Endodermal cell (in vitro differentiated cells): ENCODE results near the gene GGA3. TPM values are rescaled to one million over a fixed set of nuclear protein-coding genes. Genes with fewer than 3 reads are reported as not detected.

Experiments
- DNase-seq: peaks from one replicate; pipeline ENCODE4 v3.0.0-alpha.2; 2017
- H3K27ac ChIP-seq: 2 replicates; pipeline ENCODE4 v1.5.1; 2013; ENCODE audit warnings: mild to moderate bottlenecking, low read depth, low read length, moderate library complexity
- H3K27me3 ChIP-seq: 2 replicates; pipeline ENCODE4 v1.6.1; 2013; ENCODE audit warnings: mild to moderate bottlenecking, low read length, moderate library complexity; ENCODE audit not compliant: insufficient read depth, control insufficient read depth, poor library complexity, severe bottlenecking
- H3K36me3 ChIP-seq: 2 replicates; pipeline ENCODE4 v1.7.0; 2013; ENCODE audit warnings: mild to moderate bottlenecking, low read length, moderate library complexity; ENCODE audit not compliant: control insufficient read depth, insufficient read depth
- H3K4me1 ChIP-seq: one replicate; pipeline ENCODE4 v1.7.0; 2013; ENCODE audit warnings: low read length; ENCODE audit not compliant: control insufficient read depth, insufficient read depth
- H3K4me3 ChIP-seq: 2 replicates; pipeline ENCODE4 v1.5.1; 2013; ENCODE audit warnings: mild to moderate bottlenecking, low read length, moderate library complexity
- H3K9ac ChIP-seq: 2 replicates; pipeline ENCODE4 v1.6.1; 2013; ENCODE audit warnings: mild to moderate bottlenecking, low read length, moderate library complexity; ENCODE audit not compliant: poor library complexity, severe bottlenecking; ENCODE audit errors: extremely low read depth
- H3K9me3 ChIP-seq: 2 replicates; pipeline ENCODE4 v1.6.1; 2013; ENCODE audit warnings: mild to moderate bottlenecking, low read length, moderate library complexity; ENCODE audit not compliant: control insufficient read depth
- H3K27ac Mint-ChIP-seq: 2 replicates; pipeline ENCODE4 v1.8.0; 2020; ENCODE audit warnings: mixed read lengths
- H3K27me3 Mint-ChIP-seq: 2 replicates; pipeline ENCODE4 v1.8.0; 2021; ENCODE audit warnings: mild to moderate bottlenecking, mixed read lengths; ENCODE audit not compliant: insufficient read depth
- H3K36me3 Mint-ChIP-seq: 2 replicates; pipeline ENCODE4 v1.8.0; 2020; ENCODE audit warnings: low read depth, mixed read lengths
- H3K4me1 Mint-ChIP-seq: 2 replicates; pipeline ENCODE4 v1.8.0; 2020; ENCODE audit warnings: mixed read lengths
- H3K4me3 Mint-ChIP-seq: 2 replicates; pipeline ENCODE4 v1.8.0; 2020; ENCODE audit warnings: mild to moderate bottlenecking, moderate library complexity, mixed read lengths
- H3K9me3 Mint-ChIP-seq: 2 replicates; pipeline ENCODE4 v1.8.0; 2020; ENCODE audit warnings: mild to moderate bottlenecking, mixed read lengths
- WGBS, 2 experiments: methylation state at CpG; one replicate each; pipeline versions ENCODE4 v1.1.5 to v1.1.7; 2013; ENCODE audit warnings: missing lambda C conversion rate in 2 of 2, mixed read lengths in 1 of 2; ENCODE audit not compliant: insufficient coverage in 1 of 2, insufficient read length in 1 of 2; 5-methylcytosine and 5-hydroxymethylcytosine counted together
- total RNA-seq, 2 donors: library from RNA; stranded (reverse); fragmentation: NEBNext Ultra II Directional in 1 of 2; extraction: Animal tissue kit (Norgen Biotek cat#: 25700) in 1 of 2; gene quantifications; 2 replicates in 1 of 2; 3 replicates in 1 of 2; pipeline ENCODE4 v1.2.1, GENCODE V29; 2021
- TF ChIP-seq, protein P1 (sequence below): fragments of 200-600 bp; sonication (generic); conservative IDR thresholded peaks from 2 replicates; pipeline ENCODE4 v1.5.0; 2021; ENCODE audit warnings: antibody characterized with exemption, mild to moderate bottlenecking

The GGA3 gene
- total RNA-seq, 2 donors from 2014 or later, result 64.9 to 73.2 TPM

DNA sequence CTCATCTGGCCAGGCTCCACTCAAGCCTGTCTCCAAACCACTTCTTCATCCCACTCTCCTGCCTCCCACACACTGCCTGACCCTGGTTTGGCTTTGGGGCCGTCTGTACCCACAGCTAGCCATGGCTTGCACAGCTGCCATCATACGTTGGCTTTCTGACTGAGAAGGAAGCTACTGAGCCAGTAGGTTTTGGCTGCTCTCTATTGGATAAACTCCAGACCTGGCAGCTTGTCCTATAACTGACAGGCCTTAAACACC is 5.7 kb upstream of the GGA3 start:
- peaks cover 40% of the 10 kb centered on the region for H3K36me3 ChIP-seq
- Mint-ChIP-seq H3K36me3 (peaks cover 33% of the 10 kb centered on the region), H3K9me3 (no peaks in the 10 kb centered on the region), H3K4me1 (peaks cover 16% of the 10 kb centered on the region), H3K27me3 (no peaks in the 10 kb centered on the region), H3K27ac (no peak overlapping the region), H3K4me3 (no peak overlapping the region)
- TF ChIP-seq, protein P1, sequence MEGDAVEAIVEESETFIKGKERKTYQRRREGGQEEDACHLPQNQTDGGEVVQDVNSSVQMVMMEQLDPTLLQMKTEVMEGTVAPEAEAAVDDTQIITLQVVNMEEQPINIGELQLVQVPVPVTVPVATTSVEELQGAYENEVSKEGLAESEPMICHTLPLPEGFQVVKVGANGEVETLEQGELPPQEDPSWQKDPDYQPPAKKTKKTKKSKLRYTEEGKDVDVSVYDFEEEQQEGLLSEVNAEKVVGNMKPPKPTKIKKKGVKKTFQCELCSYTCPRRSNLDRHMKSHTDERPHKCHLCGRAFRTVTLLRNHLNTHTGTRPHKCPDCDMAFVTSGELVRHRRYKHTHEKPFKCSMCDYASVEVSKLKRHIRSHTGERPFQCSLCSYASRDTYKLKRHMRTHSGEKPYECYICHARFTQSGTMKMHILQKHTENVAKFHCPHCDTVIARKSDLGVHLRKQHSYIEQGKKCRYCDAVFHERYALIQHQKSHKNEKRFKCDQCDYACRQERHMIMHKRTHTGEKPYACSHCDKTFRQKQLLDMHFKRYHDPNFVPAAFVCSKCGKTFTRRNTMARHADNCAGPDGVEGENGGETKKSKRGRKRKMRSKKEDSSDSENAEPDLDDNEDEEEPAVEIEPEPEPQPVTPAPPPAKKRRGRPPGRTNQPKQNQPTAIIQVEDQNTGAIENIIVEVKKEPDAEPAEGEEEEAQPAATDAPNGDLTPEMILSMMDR, result no peak
- 94 to 96% methylated on average over 2 of the region's 2 CpGs for WGBS, 2 experiments
- peaks cover 9% of the 10 kb centered on the region for H3K4me1 ChIP-seq
- no peak overlapping the region for H3K9ac ChIP-seq
- DNase-seq, result no peak
- no peaks in the 10 kb centered on the region for H3K9me3 ChIP-seq
- no peaks in the 10 kb centered on the region for H3K27me3 ChIP-seq
- no peak overlapping the region for H3K4me3 ChIP-seq
- no peak overlapping the region for H3K27ac ChIP-seq

DNA sequence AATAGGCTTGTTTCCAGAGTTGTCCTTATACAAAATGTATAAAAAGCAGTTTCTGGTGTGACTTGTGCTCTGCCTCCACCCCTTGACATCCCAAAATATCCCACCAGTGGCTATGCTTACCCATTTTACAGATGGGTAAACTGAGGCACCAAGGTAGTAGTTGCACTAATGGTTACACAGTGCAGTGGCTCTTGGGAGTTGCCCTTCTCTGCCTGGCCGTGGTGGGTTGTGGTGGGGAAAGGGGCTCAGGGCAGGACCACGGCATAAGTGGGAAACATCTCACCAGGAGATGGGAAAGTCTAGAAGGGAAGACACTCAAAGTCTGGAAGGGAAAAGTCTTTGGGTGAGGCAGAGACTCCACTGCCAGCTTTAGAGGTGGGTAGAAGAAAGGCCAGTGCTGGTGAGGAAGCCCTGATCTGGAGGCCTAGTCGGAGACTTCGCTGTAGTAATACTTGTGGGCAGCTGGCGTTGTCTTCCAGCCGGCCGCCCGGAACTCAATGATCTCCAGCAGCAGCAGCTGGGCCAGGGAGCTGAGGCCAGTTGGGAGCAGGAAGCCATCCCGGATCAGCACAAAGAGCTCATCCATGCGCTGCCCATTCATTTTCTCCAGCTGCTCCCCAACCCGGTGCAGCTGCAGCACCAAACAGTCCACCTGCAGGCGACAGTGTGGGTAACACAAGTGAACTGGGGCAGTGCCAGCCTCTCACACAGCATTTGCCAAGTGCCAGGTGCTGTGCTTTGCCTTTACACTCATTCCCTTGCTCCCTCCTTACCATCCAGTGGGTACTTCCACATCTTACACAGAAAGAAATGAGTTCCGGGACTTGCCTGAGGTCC is 5.1 kb upstream of the GGA3 start:
- H3K27ac ChIP-seq, result no peak overlapping the region
- TF ChIP-seq, protein P1, result no peak
- no peaks in the 10 kb centered on the region for H3K27me3 ChIP-seq
- WGBS, 2 experiments, result 89 to 95% methylated on average over 5 to 13 of the region's 13 CpGs
- H3K9me3 Mint-ChIP-seq, result no peaks in the 10 kb centered on the region
- no peaks in the 10 kb centered on the region for H3K9me3 ChIP-seq
- DNase-seq, result no peak
- H3K4me1 Mint-ChIP-seq, result peaks cover 16% of the 10 kb centered on the region
- H3K36me3 ChIP-seq, result peaks cover 40% of the 10 kb centered on the region
- no peak overlapping the region for H3K4me3 Mint-ChIP-seq
- H3K27me3 Mint-ChIP-seq, result no peaks in the 10 kb centered on the region
- H3K4me3 ChIP-seq, result no peak overlapping the region
- no peak overlapping the region for H3K27ac Mint-ChIP-seq
- H3K36me3 Mint-ChIP-seq, result peaks cover 33% of the 10 kb centered on the region
- H3K9ac ChIP-seq, result no peak overlapping the region
- peaks cover 6% of the 10 kb centered on the region for H3K4me1 ChIP-seq

DNA sequence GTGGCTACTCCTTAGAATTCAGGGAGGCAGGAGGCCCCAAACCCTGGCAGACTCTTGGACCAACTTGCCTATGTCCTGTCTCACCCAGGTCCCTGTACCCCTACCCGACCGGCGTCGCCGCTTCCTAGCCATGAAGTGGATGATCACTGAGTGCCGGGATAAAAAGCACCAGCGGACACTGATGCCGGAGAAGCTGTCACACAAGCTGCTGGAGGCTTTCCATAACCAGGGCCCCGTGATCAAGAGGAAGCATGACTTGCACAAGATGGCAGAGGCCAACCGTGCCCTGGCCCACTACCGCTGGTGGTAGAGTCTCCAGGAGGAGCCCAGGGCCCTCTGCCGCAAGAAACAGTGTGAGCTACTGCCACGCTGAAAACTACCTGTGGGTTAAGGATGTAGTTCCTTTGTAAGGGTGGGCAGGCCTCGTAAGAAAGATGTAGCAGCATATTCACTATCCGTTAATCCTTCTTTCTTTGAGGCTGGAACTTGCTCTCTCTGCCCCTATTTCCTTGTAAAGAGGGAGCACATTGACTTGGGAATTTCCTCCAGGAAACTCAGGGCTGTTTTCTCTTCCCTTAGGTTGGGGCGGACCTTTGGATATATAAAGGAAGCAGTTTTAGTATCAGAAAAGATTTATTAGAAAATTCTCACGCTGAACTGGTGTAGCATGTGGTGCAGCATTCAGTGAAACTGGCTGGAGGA is 4.4 kb upstream of the GGA3 start:
- no peak overlapping the region for H3K27ac Mint-ChIP-seq
- H3K27me3 Mint-ChIP-seq, result no peaks in the 10 kb centered on the region
- H3K9me3 ChIP-seq, result no peaks in the 10 kb centered on the region
- peaks cover 6% of the 10 kb centered on the region for H3K4me1 ChIP-seq
- H3K27ac ChIP-seq, result no peak overlapping the region
- WGBS, 2 experiments, result 97 to 99% methylated on average over 15 to 17 of the region's 17 CpGs
- DNase-seq, result no peak
- H3K36me3 Mint-ChIP-seq, result peaks cover 33% of the 10 kb centered on the region
- no peak overlapping the region for H3K4me3 Mint-ChIP-seq
- H3K27me3 ChIP-seq, result no peaks in the 10 kb centered on the region
- no peak overlapping the region for H3K4me3 ChIP-seq
- TF ChIP-seq, protein P1, result no peak
- H3K36me3 ChIP-seq, result peaks cover 40% of the 10 kb centered on the region
- peaks cover 18% of the 10 kb centered on the region for H3K4me1 Mint-ChIP-seq
- H3K9me3 Mint-ChIP-seq, result no peaks in the 10 kb centered on the region
- H3K9ac ChIP-seq, result no peak overlapping the region
